GM19452 (cell line): ENCODE results near the gene AK1.

Source experiments
- ATAC-seq: cut with Tn5 transposase; IDR thresholded peaks from one replicate; pipeline ENCODE4 v1.9.1; 2021; ENCODE audit not compliant: unreplicated experiment

AK1 gene

DNA sequence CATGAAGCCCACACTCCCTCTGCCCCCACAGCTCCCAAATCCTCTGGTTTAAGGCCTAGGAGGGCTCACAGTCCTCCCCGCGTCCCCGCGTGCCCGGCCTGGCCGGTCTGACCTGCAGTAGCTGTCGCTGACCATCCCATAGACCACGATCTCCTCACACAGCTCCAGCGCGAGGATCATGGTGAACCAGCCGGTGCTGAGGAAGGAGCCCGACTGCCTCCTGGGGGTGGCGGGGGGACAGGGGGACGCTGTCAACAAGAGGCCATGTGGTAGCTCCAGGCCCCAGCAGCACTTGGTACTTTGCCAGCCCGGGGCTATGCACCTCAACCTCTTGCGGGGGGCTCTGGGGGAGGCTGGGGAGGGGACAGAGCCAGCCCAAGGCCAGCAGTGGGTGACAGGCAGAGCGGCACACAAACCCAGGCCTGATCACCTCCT is 32.4 kb upstream of the AK1 start:
- ATAC-seq = no peak

DNA sequence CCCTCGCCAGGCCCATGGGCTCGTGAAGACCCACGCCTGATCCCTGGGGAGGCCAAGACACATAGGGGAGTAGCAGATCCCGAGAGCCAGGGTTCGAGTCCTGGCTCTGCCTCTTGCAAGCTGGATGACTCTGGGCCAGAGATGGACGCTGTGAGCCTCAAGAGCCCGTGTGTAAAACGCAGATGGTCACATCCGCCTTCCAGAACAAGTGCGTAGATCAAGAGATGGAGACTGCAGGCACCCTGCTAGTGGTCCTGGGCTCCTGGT is 31.1 kb upstream of the AK1 start:
- ATAC-seq = no peak

DNA sequence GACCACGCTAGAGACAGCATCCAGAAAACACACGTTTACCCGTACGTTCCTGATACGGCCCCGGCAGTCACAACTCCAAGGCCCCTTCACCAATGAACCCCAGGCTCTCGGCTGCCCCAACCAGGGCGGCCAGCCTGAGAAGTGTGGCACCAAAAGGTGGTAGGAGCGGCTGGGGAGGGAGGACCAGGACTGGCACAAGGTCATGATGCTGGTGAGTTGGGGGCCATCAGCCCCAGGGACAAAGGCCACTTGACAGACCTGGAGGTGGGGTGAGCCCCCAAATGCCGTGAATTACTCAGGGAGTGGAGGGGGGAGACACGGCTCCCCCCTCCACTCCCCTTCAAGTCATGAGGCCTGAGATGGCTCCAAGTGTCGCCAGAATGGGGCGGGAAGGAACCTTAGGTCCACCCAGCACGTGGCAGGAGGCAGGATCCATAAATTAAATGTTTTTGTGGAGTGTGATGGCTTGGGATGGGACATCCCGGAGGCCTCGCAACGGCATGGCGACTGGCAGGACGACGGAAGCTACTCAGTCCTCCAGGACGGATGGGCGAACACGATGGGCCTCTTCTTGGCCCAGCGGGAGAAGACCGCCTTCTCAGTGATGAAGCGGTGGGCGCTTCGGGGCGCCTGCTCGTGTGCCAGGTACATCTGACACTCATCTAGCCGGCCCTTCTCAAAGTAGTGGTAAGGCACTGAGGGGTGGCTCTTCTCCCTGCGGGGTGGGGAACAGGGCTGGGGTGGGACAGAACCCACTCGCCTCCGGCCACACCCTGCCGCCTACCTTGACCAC is 30.6 kb upstream of the AK1 start:
- no peak for ATAC-seq

DNA sequence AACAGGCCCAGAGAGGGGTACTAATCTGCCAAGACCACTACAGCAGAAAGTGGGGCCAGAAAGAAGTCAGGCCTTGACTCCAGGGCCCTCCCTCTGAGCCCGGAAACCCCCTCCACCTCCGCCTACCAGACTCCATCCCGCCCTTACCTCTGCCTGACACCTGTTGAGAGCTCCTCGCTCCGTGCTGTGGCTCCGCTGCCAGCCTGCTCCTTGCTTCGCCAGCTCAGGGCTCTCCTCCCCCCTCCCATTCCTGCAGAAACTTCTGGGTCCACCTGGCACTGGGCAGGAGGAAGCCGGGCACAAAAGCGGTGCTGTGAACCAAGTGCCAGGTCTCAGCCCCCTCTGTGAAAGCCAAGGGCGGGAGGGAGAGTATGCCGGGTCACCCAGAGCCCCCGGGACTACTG is 28.3 kb upstream of the AK1 start:
- no peak for ATAC-seq

DNA sequence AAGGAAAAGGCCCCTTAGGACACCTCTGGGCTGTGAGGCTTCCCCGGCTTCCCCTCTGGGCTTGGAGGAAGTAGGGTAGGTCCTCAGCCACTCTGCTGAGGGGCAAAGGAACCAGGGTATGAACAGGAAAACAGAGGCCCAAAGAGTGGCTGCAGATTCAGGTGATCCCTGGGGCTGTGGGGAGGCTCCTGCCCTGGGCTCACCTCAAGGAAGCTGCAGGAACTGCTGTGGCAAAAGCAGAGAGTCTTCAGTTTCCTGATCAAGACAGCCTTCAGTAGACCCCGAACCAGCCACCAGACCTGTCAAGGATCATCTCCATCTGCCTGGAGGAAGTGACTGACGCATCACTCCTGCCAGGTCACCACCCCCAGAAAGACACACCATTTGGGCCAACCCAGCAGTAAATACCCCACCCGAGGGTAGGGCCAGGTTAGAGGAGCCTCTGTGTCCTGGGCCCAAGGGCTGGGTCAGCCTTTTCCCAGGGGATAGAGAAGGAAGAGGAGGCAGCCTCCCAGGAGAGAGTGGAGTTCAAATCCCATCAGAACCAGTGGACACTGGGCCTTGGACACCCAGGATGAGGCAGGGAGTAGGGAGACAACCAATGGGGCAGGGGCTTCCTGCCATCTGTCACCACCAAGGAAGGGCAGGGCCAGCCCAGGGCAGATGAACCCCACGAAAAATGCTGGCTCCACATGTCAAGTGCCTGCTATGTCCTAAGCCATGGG is 27.7 kb upstream of the AK1 start:
- no peak for ATAC-seq

DNA sequence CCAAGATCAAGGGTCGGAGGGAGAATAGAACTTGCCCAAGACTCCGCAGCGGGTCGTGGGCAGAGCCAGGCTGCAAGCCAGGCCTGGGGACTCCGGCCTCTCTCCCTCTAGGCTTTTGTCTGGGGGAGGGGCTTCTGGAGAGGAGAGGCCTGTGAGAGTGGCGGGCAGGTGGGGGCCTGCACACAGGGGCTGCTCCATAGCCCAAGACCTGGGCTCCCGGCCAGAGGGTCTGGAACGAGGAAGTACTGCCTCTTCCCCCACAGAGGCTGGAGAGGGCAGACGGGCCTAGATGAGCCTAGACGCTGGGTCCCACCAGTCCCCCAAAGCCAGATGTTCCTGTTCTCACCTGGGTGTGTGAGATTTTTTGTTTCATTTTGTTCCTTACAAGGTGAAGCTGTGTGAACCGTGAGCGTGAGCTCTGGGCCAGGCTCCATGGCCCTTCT is 27.1 kb upstream of the AK1 start:
- ATAC-seq = no peak

DNA sequence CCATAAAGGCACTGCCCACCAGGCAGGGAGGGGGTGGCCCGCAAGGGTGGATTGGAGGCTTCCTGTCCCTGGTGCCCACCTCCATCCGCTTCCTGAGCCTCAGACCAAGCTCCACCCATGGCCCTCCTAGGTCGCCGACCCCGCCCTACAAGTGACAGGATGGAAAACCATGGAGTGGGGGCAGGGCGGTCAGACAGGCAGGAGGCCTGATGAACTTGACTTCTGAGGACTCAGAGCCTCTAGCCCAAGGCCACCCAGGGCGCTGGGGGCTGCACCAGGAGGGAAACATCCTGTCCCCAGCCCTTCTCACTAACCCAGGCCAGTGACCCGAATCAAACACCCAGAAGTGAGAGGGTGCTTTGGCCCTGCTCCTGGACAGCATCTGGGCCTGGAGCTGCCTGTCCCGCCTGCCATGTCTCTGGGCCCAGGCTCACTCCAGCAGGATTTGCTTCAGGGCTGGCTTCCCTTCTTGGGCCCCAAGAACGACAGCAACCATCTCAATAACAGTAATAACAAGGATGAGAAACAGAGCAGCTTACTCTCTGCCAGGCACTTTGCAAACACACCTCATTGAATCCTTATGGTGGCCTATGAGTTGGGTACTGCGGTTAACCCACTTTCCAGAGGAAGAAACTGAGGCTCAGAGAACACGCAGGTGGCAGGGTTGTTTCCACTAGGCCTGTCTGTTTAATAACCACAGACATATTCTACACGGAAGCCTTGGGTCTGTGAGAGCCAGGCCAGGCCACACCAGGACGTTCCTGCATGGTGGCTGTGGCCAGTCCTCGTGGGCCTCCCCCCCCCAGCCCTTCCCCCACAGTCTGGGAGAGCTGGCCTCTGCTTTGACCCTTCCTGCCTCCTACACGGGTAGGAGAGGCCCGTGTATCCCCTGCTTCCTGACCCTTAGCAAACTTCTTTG is 26.3 kb upstream of the AK1 start:
- ATAC-seq = no peak

DNA sequence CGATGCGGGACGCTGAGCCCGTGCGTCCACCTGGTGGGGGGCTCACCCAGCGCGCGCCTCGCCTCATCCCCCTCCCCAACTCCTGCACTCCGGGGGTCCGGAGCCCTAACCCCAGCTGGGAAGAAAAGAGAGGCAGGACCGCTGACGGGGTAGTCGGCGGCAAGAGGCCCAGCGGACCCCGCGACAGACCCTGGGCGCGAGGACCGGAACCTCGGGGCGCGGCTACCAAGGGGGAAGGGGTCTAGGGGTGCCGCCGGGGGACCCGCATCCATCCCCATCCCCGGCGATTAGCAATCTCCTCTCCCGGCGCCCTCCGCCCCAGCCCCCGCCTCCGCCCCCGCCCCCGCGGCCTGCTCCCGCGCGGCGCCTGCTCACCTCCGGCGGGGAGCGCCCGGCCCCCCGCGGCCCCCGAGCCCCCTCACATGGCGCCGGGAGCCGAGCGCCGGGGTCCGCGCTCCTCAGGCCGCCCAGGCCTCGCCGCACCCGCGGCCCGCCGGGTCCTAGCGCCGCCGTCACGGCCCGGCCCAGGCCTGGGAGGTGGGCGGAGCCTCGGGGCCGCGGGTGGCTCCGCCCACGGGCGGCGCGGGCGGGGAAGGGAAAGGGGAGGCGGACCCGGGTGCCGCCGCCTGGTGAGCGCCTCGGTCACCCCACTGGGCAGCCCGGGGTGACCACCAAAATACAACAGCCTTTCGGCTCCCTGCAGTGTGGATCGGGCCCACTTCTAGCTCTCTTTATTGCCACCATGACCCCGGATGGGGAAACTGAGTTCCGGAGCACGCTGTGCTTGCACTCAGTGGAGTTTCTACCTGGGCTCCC is 21.9 kb upstream of the AK1 start, which contains the start of gene ST6GALNAC6:
Gene ST6GALNAC6, minus strand, starts transcription at position 476 of the 816 bp plus-strand sequence. CDS start 1,622 bp downstream, outside the sequence.
- peak; percentile 62 for ATAC-seq

DNA sequence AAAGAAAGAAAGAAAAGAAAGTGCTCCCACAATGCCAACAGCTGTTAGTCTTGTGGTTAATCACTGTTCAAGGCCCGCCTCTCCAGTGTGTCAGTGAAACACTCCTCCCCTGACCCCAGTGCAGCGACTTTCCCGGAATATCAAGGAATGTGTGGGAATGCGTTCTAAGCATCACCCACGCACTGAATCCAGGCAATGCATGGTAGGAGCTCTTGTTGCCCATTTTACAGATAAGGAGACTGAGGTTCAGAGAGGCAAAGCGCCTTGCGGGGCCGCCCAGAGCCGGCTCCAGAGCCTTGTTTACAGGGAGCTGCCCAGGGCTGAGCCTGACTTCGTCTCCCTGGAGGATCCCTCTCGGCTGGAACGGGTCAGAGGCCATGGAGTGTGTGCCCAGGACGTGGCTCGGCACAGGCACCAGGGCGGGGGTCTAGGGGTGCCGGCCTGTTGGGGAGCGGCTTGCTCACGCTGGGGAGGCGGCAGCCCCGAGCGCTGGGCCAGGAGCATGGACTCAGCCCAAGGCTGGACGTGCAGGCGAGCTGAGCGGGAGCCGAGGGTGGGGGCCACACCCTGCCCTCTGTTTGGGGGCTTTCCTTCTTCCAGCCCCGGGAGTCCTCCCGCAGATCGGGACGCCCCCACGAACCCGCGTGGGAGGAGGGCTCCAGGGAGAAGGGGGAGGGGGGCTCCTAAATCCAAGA is 21.1 kb upstream of the AK1 start:
- ATAC-seq = no peak

DNA sequence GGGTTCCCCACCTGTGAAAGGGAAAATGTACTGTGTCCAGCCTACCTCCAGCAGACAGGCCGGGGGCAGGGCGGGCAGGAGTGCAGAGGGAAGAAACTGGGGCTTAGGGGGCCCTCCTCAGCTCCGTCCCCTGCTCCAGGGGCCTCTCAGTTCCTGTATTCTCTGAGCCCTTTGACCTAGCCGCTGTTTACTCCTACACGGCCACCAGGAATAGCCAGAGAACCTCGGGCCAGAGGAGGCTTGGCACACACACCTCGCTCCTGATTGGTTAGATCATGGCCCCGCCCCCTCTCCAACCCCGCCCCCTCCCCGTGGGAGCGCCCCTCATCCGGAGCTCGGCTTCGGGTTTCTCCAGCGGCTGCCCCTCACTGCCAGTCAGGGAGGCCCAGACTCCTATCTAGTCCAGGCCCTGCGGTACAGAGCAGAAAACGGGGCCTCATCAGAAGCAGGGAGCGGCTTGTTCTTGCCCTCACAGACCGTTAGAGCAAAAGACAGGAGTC is 19.8 kb upstream of the AK1 start:
- ATAC-seq = no peak

DNA sequence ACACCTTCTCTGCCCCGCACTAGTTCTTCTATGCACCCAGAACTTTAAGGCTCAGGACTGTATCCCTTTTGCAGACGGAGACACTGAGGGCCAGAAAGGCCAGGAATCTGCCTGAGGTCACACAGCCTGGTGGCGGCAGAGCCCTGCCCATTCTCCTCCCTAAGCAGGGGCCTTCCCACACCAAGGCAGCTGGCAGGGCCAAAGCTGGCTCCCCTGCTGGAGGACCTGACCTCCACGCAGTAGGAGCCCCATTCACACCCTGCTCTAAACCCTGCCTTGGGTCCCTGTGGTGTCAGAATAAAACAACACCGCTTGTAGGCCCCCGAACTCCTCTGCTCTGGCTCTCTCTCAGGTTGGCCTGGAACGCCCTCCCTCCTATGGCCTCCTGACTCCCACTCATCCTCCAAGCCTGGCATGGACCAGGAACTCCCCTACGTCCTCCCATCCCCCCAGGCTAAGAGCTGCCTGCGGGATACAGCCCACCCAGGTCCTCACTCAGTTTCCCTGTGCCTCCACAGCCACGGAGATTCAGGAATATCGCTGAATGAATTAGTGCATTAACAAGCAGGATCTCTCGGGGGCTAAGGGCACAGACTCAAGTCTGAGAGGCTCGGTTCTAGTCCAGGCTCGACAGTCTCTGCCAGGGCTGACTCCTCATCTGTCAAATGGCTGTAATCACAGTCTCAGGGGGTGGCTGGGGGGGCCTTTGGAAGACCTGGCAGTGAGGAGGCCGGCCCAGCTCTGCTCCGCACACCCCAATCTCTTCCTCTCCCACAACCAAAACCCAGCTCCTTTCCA is 19.1 kb upstream of the AK1 start:
- no peak for ATAC-seq

DNA sequence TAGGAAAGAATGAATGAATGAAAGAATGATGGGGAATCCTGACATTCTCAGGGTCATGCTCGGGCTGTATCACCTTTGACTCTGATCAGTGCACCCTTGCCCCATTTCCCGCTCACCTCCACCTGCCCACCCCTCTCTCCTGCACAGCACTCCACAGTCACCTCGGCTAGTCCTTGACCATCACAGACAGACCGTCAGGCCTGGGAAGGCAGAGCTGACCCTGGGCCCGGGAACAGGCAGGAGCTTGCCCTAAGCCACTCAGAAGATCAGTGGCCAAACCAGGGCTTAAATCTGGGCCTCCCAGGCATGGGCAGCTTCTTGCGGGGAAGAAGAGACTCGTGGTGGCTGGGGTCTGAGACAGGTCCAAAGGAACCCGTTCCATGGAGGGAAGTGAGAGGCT is 18.3 kb upstream of the AK1 start:
- no peak for ATAC-seq

DNA sequence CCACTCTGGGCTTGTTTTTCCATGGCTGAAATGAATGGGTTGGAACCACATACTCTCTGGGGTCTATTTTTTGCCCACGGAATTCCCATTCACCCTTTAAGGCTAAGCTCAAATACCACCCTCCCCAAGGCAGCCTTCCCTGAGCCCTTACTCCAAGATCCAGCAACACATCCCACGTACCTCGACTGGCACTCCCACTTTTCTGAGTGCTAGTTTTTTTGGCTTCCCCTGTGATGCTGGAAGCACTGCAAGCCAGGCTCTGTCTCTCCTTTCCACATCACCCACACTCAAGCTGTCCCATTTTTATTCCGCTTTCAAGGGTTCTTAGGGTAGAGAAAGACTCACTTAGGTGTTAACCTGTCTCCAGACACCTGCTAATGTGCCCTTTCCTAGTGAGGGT is 15.9 kb upstream of the AK1 start:
- ATAC-seq = no peak

DNA sequence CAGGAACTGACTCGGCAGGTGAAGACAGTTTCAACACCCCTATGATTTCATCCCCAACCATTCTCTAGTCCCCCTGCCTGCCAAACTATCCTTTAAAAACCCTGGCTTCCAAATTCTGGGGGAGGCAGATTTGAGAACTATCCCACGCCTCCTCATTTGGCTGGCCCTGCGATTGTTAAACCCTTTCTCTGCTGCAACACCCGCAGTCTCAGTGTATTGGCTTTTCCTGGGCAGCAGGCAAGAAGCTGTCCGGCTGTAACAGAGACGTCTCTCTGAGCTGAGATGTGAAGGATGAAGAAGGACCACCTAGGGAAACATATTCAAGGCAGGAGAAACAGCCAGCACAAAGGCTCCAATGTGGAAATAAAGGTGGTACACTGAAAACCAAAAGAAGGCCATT is 15.4 kb upstream of the AK1 start:
- ATAC-seq = no peak

DNA sequence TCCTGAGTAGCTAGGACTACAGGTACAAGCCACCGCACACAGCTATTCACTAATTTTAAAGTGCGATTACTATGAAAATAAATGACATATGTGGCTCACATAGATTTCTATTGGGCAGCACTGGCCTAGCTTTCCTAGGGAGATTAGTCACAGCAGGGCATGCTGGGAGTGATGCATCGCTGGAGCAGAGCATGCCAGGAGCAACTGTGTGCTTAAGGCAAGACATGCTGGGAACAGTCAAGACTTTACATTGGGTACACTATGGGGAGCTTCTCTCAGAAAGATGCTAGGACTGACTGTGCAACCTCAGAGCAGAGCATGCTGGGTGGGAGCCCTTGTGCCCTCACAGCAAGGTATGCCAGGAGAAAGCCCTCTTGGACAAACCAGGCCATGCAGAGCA is 12.6 kb upstream of the AK1 start:
- ATAC-seq = no peak

DNA sequence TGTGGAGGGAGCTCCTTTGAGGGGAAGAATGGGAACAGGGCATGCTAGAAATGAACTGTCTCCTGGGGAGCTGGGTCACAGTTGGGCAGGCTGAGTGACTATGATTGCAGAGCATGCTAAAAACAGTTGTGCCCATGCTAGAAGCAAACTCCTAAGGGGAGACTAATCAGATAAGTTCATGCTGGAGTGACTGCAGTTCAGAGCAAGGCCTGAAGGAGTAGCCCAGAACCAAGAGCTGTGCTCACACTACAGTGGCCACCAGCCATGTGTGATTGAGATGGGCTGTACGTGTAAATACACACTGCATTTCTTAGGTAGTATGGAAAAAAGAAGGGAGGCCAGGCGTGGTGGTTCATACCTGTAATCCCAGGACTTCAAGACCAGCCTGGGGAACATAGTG is 10.3 kb upstream of the AK1 start:
- ATAC-seq = no peak

DNA sequence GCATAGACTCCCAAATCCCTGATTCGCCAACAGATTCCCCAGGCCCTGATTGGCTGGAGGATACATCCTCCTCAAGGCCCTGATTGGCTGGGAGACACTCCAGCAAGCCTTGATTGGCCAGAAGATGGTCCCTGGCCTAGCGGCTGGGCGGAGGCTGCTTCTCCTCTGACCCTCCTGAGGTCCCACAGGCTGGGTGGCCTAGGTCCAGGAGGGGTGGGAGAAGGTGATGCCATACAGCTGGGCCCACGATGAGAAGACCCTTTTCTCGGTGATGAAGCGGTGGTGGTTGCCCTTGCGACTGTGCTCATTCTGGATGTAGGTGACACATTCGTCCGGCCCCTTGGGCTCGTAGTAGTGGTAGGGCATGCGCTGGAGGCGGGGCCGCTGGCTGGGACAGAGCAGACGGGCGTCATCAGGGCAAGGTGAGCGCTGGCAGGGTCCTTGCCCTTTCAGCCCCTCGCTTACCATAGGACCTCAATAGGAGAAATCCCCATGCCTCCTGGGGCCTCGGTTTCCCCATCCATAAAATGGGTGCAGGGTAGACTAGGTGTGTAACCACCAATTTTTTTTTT is 9.0 kb upstream of the AK1 start:
- no peak for ATAC-seq

DNA sequence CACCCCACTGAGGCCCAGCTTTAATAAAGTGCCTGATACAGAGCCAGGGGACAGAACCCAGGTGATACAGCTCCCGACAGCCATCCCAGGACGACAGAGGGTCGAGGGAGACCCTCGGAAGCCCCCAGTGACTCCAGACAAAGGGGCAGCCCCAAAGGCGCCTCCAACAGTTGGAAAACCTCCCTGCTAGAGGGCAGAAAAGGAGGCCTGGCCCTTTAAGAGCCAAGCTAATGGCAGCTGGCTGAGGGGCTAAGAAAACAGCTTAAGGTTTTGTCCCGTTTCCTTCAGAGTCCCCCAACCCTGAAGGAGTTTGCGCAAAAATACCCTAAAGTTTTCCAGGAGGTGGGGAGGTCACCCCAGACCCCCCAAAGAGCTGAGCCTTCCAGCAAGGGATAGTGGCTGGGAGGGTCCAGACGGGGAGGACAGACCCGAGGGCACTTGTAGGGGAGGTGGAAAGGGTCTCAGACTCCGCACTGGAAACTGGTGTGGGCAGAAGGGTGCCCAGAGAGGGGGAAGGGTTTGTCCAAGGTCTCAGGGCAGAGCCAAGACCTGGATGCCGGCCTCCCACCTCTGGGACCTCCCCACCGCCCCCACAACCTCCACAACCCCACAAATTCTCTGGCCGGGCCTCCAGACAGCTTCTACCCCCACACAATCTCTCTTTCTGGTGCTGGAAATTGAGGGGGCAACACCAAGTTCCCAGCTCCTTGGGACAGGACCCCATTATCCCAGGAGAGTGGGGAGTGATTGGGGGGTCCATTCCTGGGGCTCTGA is 8.2 kb upstream of the AK1 start:
- no peak for ATAC-seq
